Naive thymus-derived CD4-positive, alpha-beta T cell (primary cell): ENCODE measurements around the gene GDPD5. TPM values are rescaled to one million over a fixed set of nuclear protein-coding genes. Genes with fewer than 3 reads are reported as not detected.

ENCODE experiments used
- ATAC-seq: fragments of 150-1000 bp; cut with Tn5 transposase; 2 replicates; pipeline ENCODE4 v1.10.0; 2021; ENCODE audit warnings: mild to moderate bottlenecking, moderate library complexity
- CTCF ChIA-PET: fragments of 350-600 bp; sonication (Branson Sonifier 250); formaldehyde crosslinking; loops from one replicate; lab custom pipeline; 2021; ENCODE audit warnings: antibody characterized with exemption; lab: Charles Lee
- POLR2A ChIA-PET: fragments of 350-600 bp; sonication (Branson Sonifier 250); formaldehyde crosslinking; loops from one replicate; lab custom pipeline; 2021; ENCODE audit warnings: antibody characterized with exemption, inconsistent platforms; lab: Charles Lee
- DNase-seq, 9 donors: peaks; one replicate each; pipeline versions ENCODE4 v3.0.0 to v3.0.0-alpha.2; 2020 to 2022; ENCODE audit warnings: mixed read lengths in 1 of 9
- H3K27ac ChIP-seq: one replicate; pipeline ENCODE4 v1.7.0; 2013; ENCODE audit warnings: mild to moderate bottlenecking, low read depth, low read length, moderate library complexity
- H3K27me3 ChIP-seq, 2 donors: one replicate each; pipeline ENCODE4 v1.7.0; 2013; ENCODE audit warnings: low read length in 2 of 2, mild to moderate bottlenecking in 2 of 2, moderate library complexity in 2 of 2; ENCODE audit not compliant: control insufficient read depth in 2 of 2, insufficient read depth in 2 of 2
- H3K36me3 ChIP-seq, 3 experiments: 1 replicate in 2 of 3; 2 replicates in 1 of 3; pipeline ENCODE4 v1.7.0; 2013; ENCODE audit warnings: low read length in 3 of 3, mild to moderate bottlenecking in 3 of 3, moderate library complexity in 1 of 3; ENCODE audit not compliant: insufficient read depth in 3 of 3, control insufficient read depth in 2 of 3
- H3K4me1 ChIP-seq, 2 donors: one replicate each; pipeline ENCODE4 v1.7.0; 2013; ENCODE audit warnings: low read length in 2 of 2, mild to moderate bottlenecking in 2 of 2, moderate library complexity in 1 of 2; ENCODE audit not compliant: control insufficient read depth in 2 of 2, insufficient read depth in 2 of 2
- H3K4me3 ChIP-seq: 2 replicates; pipeline ENCODE4 v1.7.0; 2013; ENCODE audit warnings: mild to moderate bottlenecking, low read length
- H3K9me3 ChIP-seq, 3 experiments: 1 replicate in 2 of 3; 2 replicates in 1 of 3; pipeline ENCODE4 v1.7.0; 2013; ENCODE audit warnings: low read length in 3 of 3; ENCODE audit not compliant: control insufficient read depth in 2 of 3
- H3K27ac Mint-ChIP-seq, 9 donors: one replicate each; pipeline ENCODE4 v1.8.0; 2020 to 2022; ENCODE audit warnings: mixed read lengths in 9 of 9, mild to moderate bottlenecking in 8 of 9, moderate library complexity in 5 of 9, inconsistent platforms in 2 of 9
- H3K27me3 Mint-ChIP-seq, 5 donors: one replicate each; pipeline ENCODE4 v1.8.0; 2021 to 2022; ENCODE audit warnings: mixed read lengths in 5 of 5, mild to moderate bottlenecking in 1 of 5
- H3K36me3 Mint-ChIP-seq, 5 donors: one replicate each; pipeline ENCODE4 v1.8.0; 2020 to 2022; ENCODE audit warnings: mixed read lengths in 5 of 5, mild to moderate bottlenecking in 3 of 5, inconsistent platforms in 1 of 5
- H3K4me1 Mint-ChIP-seq, 7 donors: one replicate each; pipeline ENCODE4 v1.8.0; 2020 to 2022; ENCODE audit warnings: mixed read lengths in 7 of 7, mild to moderate bottlenecking in 3 of 7, inconsistent platforms in 1 of 7
- H3K4me3 Mint-ChIP-seq, 10 donors: one replicate each; pipeline ENCODE4 v1.8.0; 2020 to 2022; ENCODE audit warnings: mild to moderate bottlenecking in 10 of 10, mixed read lengths in 10 of 10, moderate library complexity in 6 of 10, inconsistent platforms in 2 of 10
- H3K9me3 Mint-ChIP-seq, 11 donors: one replicate each; pipeline ENCODE4 v1.8.0; 2020 to 2022; ENCODE audit warnings: mixed read lengths in 11 of 11, mild to moderate bottlenecking in 4 of 11, inconsistent platforms in 1 of 11, moderate library complexity in 1 of 11
- intact Hi-C, 2 donors: fragments of 100-400 bp; cut with micrococcal nuclease; formaldehyde crosslinking; loops; one replicate each; pipeline ENCODE4 v1.15.1; 2023
- polyA plus RNA-seq, 2 donors: library from polyadenylated mRNA; unstranded; fragments of 300-500 nt; fragmentation: Illumina TruSeq; gene quantifications; one replicate each; pipeline ENCODE4 v1.2.3, GENCODE V29; 2021
- total RNA-seq, 6 experiments: library from RNA in 5 of 6; stranded (reverse) in 5 of 6; gene quantifications; 1 replicate in 5 of 6; 2 replicates in 1 of 6; pipeline ENCODE4 v1.2.3 and lab custom pipeline; 2021 to 2026

The GDPD5 gene
- total and polyA plus RNA-seq, 7 experiments from 2014 or later: 3.9 to 50.3 (median 21.1) TPM

DNA sequence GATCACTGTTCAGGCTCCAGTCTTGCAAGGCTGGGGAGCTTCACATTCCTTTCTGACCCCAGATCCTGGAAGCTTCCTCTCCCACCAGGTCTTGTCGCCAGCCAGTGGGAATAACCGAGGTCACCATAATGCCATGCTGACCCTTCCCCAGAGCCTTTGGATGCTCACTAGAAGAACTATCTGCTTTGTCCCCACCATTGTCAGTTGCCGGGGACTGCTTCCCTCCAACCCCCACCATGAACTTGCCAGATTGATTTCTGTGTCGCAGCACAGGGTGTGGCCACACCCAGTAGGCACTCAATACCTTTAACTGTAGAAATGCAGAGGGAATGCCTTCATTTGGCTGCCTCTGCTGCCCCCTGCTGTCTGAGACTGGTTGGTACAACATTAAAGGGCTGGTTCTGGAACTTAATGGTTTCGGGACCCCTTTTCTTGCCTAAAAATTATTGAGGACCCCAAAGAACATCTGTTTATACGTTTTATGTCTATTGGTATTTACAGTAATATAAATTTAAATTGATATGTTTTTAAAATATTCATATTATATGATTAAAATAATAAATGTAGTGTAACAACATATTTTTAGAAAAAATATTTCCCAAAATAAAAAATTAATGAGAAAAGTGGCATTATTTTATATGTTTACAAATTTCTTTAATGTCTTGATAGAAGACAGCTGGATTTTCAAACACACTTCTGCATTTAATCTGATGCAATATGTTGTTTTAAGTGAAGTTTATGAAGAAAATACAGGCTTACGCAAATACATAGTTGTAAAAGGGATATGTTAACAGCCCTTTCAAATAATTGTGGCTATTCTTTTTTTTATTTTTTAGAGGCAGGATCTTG, 6.7 kb upstream of the GDPD5 start:
- ChIA-PET POLR2A (interaction anchor here (0.8 to 1.9 kb wide), 4 partner anchors 42 to 257 kb away, joined by 3 to 5 read pairs (median 4); no protein-coding TSS in a partner anchor), CTCF (interaction anchor here (0.6 to 8.8 kb wide), 16 partner anchors 9 to 252 kb away, joined by 3 to 147 read pairs (median 5); partner anchors contain the start of gene KLHL35)
- DNase-seq (peak; percentile 63 to 83 (median 76)), ATAC-seq (peak; percentile 91)
- peak overlapping the region in 4 of 9 donors; percentile 11 to 83 (median 62) for H3K27ac Mint-ChIP-seq
- Histone ChIP-seq H3K9me3 (no peaks in the 10 kb centered on the region), H3K4me1 (peaks cover 5 to 14% of the 10 kb centered on the region in 2 donors), H3K36me3 (no peaks in the 10 kb centered on the region), H3K4me3 (no peak overlapping the region), H3K27me3 (no peaks in the 10 kb centered on the region), H3K27ac (no peak overlapping the region)
- peaks cover 8 to 61% (median 22%) of the 10 kb centered on the region in 7 donors for H3K4me1 Mint-ChIP-seq
- intact Hi-C loops: loop anchor here (1.0 to 5.0 kb wide), 6 partner anchors 30 to 252 kb away; partner anchors contain the start of gene SERPINH1 (in 1 of the 2)
- peak overlapping the region in 3 of 10 donors; percentile 1 to 59 (median 41) for H3K4me3 Mint-ChIP-seq
- no peaks in the 10 kb centered on the region for H3K9me3 Mint-ChIP-seq
- peaks cover 0 to 7% (median 0%) of the 10 kb centered on the region in 5 donors for H3K27me3 Mint-ChIP-seq
- no peaks in the 10 kb centered on the region for H3K36me3 Mint-ChIP-seq

DNA sequence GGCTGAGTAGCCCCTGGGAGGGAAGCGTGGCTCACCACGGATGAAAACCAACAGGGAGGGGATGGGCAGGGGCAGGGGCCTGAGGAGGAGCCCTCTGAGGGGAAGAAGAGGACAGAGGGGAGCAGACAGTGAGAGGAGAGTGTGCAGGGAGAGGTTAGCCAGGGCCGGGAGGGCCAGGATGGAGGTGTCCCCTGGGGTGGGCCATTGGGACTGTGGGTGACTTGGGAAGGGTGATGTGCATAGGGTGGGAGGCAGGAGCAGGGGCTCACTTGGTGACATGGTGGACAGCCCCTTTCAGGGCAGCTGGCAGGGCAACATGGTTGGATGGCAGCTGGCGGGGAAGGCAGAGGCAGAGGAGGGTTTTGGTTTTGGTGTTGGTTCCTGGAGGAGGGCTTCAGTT, 5.6 kb upstream of the GDPD5 start:
- Histone ChIP-seq H3K4me3 (no peak overlapping the region), H3K4me1 (peaks cover 5 to 8% of the 10 kb centered on the region in 2 donors), H3K9me3 (no peaks in the 10 kb centered on the region), H3K36me3 (no peaks in the 10 kb centered on the region), H3K27me3 (no peaks in the 10 kb centered on the region), H3K27ac (no peak overlapping the region)
- CTCF ChIA-PET: interaction anchor here (0.7 to 8.8 kb wide), 12 partner anchors 10 to 251 kb away, joined by 3 to 147 read pairs (median 4); no protein-coding TSS in a partner anchor
- Mint-ChIP-seq H3K4me3 (peak overlapping the region in 1 of 10 donors; percentile 59), H3K27me3 (peaks cover 0 to 12% (median 0%) of the 10 kb centered on the region in 5 donors), H3K27ac (peak overlapping the region in 3 of 9 donors; percentile 33 to 83 (median 66)), H3K36me3 (no peaks in the 10 kb centered on the region), H3K4me1 (peaks cover 8 to 56% (median 30%) of the 10 kb centered on the region in 7 donors), H3K9me3 (no peaks in the 10 kb centered on the region)
- POLR2A ChIA-PET: interaction anchor here (1.5 to 1.9 kb wide), 2 partner anchors 85 to 256 kb away, joined by 5 read pairs; no protein-coding TSS in a partner anchor
- DNase-seq (no peak), ATAC-seq (no peak)
- intact Hi-C loops: loop anchor here in 1 of 2 donors (5.0 kb wide), 1 partner anchor 204 kb away; no protein-coding TSS in a partner anchor

DNA sequence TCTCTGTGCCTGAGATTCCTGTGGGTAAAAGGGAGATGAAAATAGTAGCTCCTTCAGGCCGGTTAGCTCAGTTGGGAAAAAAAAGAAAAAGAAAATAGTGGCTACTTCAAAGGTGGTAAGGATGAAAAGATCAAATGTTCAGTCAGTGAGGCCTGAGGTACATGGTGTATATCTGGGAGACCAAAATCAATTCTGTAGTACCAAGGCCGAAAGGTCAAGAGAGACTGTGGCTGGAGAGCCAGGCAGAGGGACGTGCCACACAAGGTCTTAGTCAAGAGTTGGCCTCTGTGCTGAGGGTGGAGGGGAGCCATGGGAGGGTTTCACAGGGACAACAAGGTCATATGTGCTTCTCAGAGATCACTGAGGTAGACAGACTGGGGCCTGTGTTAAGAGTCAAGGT, 4.8 kb upstream of the GDPD5 start:
- Mint-ChIP-seq H3K27ac (peak overlapping the region in 1 of 9 donors; percentile 7), H3K27me3 (peaks cover 0 to 12% (median 0%) of the 10 kb centered on the region in 5 donors)
- no peak for ATAC-seq

DNA sequence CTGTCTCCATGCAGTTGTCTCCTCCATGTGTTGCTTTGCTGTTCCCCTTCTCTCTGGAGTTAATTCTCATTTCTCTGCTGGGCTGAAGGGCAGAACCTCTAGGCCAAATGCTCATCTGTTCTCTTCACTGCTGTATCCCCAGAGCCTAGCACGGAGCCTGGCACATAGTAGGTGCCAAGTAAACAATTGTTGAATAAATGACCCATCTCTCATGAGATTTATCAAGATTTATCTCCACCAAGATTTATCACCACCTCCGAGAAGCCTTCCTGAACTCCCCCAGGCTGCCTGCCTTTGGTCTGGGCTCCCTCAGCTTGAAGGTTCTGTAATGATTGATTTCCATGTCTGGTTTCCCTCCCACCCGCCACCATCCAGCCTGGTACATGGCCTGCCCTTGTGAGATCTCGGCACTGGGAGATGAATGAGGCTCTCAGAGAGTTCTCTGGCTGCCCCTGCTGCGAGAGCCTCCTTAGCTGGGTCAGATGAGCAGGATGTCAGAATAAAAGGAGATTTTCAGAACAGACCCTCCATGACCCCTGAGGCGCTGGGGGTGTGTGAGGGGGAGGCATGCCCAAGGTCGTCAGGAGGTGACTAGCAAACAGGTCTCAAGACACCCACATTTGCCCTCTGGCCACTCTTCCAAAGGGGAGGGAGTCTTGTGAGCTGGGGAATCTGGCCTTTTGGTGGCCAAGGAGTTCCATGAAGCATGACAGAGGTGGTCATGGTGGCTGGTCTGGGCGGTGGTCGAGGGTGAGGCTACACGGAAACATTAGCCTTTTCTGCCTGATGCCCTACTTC, 2.4 kb upstream of the GDPD5 start:
- Mint-ChIP-seq H3K9me3 (no peaks in the 10 kb centered on the region), H3K27me3 (peaks cover 0 to 26% (median 0%) of the 10 kb centered on the region in 5 donors), H3K36me3 (no peaks in the 10 kb centered on the region), H3K4me3 (peak overlapping the region; percentile 8 to 89 (median 80)), H3K4me1 (peaks cover 18 to 52% (median 35%) of the 10 kb centered on the region in 7 donors), H3K27ac (peak overlapping the region in 7 of 9 donors; percentile 14 to 75 (median 41))
- ChIA-PET CTCF (interaction anchor here (8.7 to 8.8 kb wide), 2 partner anchors 84 to 141 kb away, joined by 93 to 147 read pairs; no protein-coding TSS in a partner anchor), POLR2A (no interaction called here)
- intact Hi-C loops: loop anchor here (2.0 to 5.0 kb wide), 4 partner anchors 54 to 854 kb away; partner anchors contain the start of genes RPS3 (in 2 of the 2), GVQW3 (in 1 of the 2) and THAP12 (in 1 of the 2)
- no peaks in the 10 kb centered on the region for H3K27me3 ChIP-seq
- no peak overlapping the region for H3K27ac ChIP-seq
- H3K4me3 ChIP-seq: no peak overlapping the region
- no peaks in the 10 kb centered on the region for H3K9me3 ChIP-seq
- no peak for DNase-seq
- H3K36me3 ChIP-seq: no peaks in the 10 kb centered on the region
- peaks cover 5 to 21% of the 10 kb centered on the region in 2 donors for H3K4me1 ChIP-seq
- ATAC-seq: no peak

More for the DNA sequence above, 4.8 kb upstream of the GDPD5 start:
- Histone ChIP-seq H3K4me1 (peaks cover 5 to 9% of the 10 kb centered on the region in 2 donors), H3K27ac (no peak overlapping the region), H3K27me3 (no peaks in the 10 kb centered on the region), H3K9me3 (no peaks in the 10 kb centered on the region), H3K4me3 (no peak overlapping the region), H3K36me3 (no peaks in the 10 kb centered on the region)
- H3K9me3 Mint-ChIP-seq: no peaks in the 10 kb centered on the region
- ChIA-PET POLR2A (interaction anchor here (0.6 kb wide), 1 partner anchor 114 kb away, joined by 4 read pairs; no protein-coding TSS in a partner anchor), CTCF (interaction anchor here (0.8 to 8.8 kb wide), 9 partner anchors 10 to 249 kb away, joined by 3 to 147 read pairs (median 4); no protein-coding TSS in a partner anchor)
- DNase-seq: no peak
- H3K4me3 Mint-ChIP-seq: peak overlapping the region in 1 of 10 donors; percentile 42
- H3K36me3 Mint-ChIP-seq: no peaks in the 10 kb centered on the region
- H3K4me1 Mint-ChIP-seq: peaks cover 8 to 50% (median 32%) of the 10 kb centered on the region in 7 donors
- intact Hi-C loops: loop anchor here in 1 of 2 donors (5.0 kb wide), 1 partner anchor 203 kb away; no protein-coding TSS in a partner anchor

DNA sequence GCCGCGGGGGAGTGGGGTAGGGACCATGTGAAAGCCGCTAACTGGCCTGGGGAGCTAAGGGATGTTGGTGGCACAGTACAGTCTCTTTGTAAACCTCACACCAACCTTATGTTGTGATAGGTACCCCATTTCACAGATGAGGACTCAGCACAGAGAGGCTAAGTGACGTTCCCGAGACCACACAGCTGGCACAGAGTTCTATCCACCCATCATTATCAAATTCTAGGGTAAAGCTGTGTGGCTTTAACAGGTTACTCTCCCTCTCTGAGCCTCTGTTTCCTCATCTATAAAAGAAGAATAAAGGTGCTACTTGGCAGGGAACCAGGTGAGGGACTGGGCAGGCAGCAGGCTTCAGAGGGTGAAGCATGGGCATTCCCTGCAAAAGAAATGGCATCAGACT, 1.4 kb upstream of the GDPD5 start:
- no peak overlapping the region for H3K27ac ChIP-seq
- no peak for DNase-seq
- no peak overlapping the region for H3K4me3 ChIP-seq
- peak overlapping the region; percentile 71 to 89 (median 84) for H3K4me3 Mint-ChIP-seq
- no peak for ATAC-seq
- no peaks in the 10 kb centered on the region for H3K9me3 Mint-ChIP-seq
- no peaks in the 10 kb centered on the region for H3K36me3 ChIP-seq
- peaks cover 0 to 24% (median 0%) of the 10 kb centered on the region in 5 donors for H3K27me3 Mint-ChIP-seq
- peaks cover 16 to 49% (median 35%) of the 10 kb centered on the region in 7 donors for H3K4me1 Mint-ChIP-seq
- peaks cover 2 to 19% of the 10 kb centered on the region in 2 donors for H3K4me1 ChIP-seq
- intact Hi-C loops: loop anchor here (2.0 to 5.0 kb wide), 4 partner anchors 55 to 855 kb away; partner anchors contain the start of genes RPS3 (in 2 of the 2), GVQW3 (in 1 of the 2) and THAP12 (in 1 of the 2)
- ChIA-PET POLR2A (no interaction called here), CTCF (interaction anchor here (8.7 to 8.8 kb wide), 2 partner anchors 83 to 140 kb away, joined by 93 to 147 read pairs; no protein-coding TSS in a partner anchor)
- H3K27me3 ChIP-seq: no peaks in the 10 kb centered on the region
- H3K9me3 ChIP-seq: no peaks in the 10 kb centered on the region
- no peaks in the 10 kb centered on the region for H3K36me3 Mint-ChIP-seq
- H3K27ac Mint-ChIP-seq: peak overlapping the region; percentile 37 to 80 (median 59)
